Urothelium cell line (cell line): ENCODE measurements around the gene PELI2.

ENCODE experiments used
- DNase-seq: peaks from one replicate; pipeline ENCODE4 v3.0.0; 2011; ENCODE audit warnings: low spot score, mixed read lengths
- FAIRE-seq: peaks from 2 replicates; lab custom pipeline; 2011; peaks lifted over from hg19 to GRCh38; lab: Jason Lieb, UNC

Gene PELI2

GRCh38 chr14:56224691-56225681 lies 106.8 kb downstream of the PELI2 start:
- DNase-seq (no peak), FAIRE-seq (peak; percentile 79)

- FAIRE-seq (no peak), DNase-seq (no peak)
These were observed 117.2 kb downstream of the PELI2 start for GRCh38 chr14:56235388-56235787.

- FAIRE-seq (peak; percentile 46), DNase-seq (no peak)
These were observed 119.2 kb downstream of the PELI2 start for GRCh38 chr14:56237398-56237797.

- FAIRE-seq (no peak), DNase-seq (no peak)
These were observed 123.2 kb downstream of the PELI2 start for GRCh38 chr14:56241461-56241860.

GRCh38 chr14:56243110-56243509 lies 124.9 kb downstream of the PELI2 start:
- DNase-seq (no peak), FAIRE-seq (no peak)

- FAIRE-seq, result no peak
- DNase-seq, result no peak
These were observed 126.1 kb downstream of the PELI2 start for GRCh38 chr14:56244138-56244789.

GRCh38 chr14:56247495-56248200 lies 129.4 kb downstream of the PELI2 start:
- FAIRE-seq (no peak), DNase-seq (no peak)

- FAIRE-seq (no peak), DNase-seq (no peak)
These were observed 130.2 kb downstream of the PELI2 start for GRCh38 chr14:56248442-56248841.

GRCh38 chr14:56261046-56261445 lies 142.8 kb downstream of the PELI2 start:
- DNase-seq, result no peak
- no peak for FAIRE-seq

GRCh38 chr14:56262530-56262929 lies 144.3 kb downstream of the PELI2 start:
- DNase-seq (no peak), FAIRE-seq (no peak)

GRCh38 chr14:56268039-56268438 lies 149.8 kb downstream of the PELI2 start:
- DNase-seq (no peak), FAIRE-seq (no peak)

- FAIRE-seq, result peak; percentile 89
These were observed 150.5 kb downstream of the PELI2 start for GRCh38 chr14:56268673-56269072.

GRCh38 chr14:56270921-56271320 lies 152.7 kb downstream of the PELI2 start:
- peak; percentile 68 for FAIRE-seq

More at GRCh38 chr14:56268673-56269072, 150.5 kb downstream of the PELI2 start:
- DNase-seq, result no peak

GRCh38 chr14:56271970-56272369 lies 153.8 kb downstream of the PELI2 start:
- peak; percentile 62 for DNase-seq
- peak; percentile 93 for FAIRE-seq

More at GRCh38 chr14:56270921-56271320, 152.7 kb downstream of the PELI2 start:
- DNase-seq, result no peak

GRCh38 chr14:56273155-56273554 lies 154.9 kb downstream of the PELI2 start:
- no peak for DNase-seq
- FAIRE-seq, result no peak

GRCh38 chr14:56273951-56274350 lies 155.7 kb downstream of the PELI2 start:
- peak; percentile 70 for FAIRE-seq
- no peak for DNase-seq

GRCh38 chr14:56274556-56274955 lies 156.3 kb downstream of the PELI2 start:
- DNase-seq (no peak), FAIRE-seq (peak; percentile 59)

GRCh38 chr14:56276108-56276507 lies 157.9 kb downstream of the PELI2 start:
- DNase-seq, result no peak
- no peak for FAIRE-seq

- DNase-seq (no peak), FAIRE-seq (no peak)
These were observed 160.2 kb downstream of the PELI2 start for GRCh38 chr14:56278383-56278782.

- DNase-seq (no peak), FAIRE-seq (no peak)
These were observed 162.6 kb downstream of the PELI2 start for GRCh38 chr14:56280843-56281242.

GRCh38 chr14:56282179-56282578 lies 164.0 kb downstream of the PELI2 start:
- DNase-seq (no peak), FAIRE-seq (no peak)
